Right lobe of liver (tissue), 4 donors: Measurements from ENCODE around the gene GLIS1.

ENCODE experiments used
- POLR2A ChIP-seq: fragments of 450-650 bp; IDR thresholded peaks from one replicate; pipeline ENCODE4 v1.6.1; 2017; ENCODE audit warnings: antibody characterized with exemption, mild to moderate bottlenecking
- TF ChIP-seq, protein P1 (sequence below), 4 donors: fragments of 200-600 bp in 3 of 4; fragments of 450-650 bp in 1 of 4; IDR thresholded peaks; one replicate each; pipeline versions ENCODE4 v1.5.1 to v1.8.0; 2016 to 2022; ENCODE audit warnings: antibody characterized with exemption in 4 of 4, mild to moderate bottlenecking in 2 of 4
- donor health status: DM: no; HTN: no; CAD: no.
- donor health status: DM: no; HTN: no; CAD: no.
- donor health status: DM: no; HTN: yes; CAD: no.

DNA sequence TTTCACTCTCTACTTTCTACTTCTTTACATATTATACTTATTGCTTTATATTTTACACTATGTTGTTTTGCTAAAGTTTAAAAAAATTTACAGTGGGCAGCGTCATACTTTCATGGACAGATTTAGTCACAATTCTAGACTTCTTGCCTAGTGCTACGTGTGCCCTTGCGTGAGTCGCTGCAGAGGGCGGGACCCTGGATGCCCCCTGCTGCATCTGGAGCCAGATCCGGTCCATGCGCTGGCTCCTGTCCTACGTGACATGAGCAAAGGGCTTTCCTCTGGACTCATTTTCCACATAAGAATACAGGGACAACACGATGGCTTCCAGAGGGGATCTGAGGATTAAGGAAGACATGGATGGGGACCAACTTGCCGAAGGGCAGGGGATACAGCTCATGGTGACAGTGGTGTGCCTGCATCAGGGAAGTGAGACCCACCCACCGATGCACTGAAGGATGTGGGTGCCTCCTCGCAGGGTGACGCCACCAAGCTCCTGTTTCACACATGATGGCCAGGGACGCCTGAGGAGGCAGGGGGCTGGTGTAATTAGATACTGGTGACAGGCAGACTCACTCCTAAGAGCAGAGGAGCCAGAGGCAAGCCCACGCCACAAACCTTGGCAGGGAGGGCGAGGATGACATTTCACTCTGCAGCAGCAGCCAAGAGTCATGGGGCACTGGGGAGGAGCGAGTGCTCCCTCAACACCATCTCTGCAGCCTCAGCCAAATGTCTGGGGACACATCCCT lies 193.1 kb downstream of the GLIS1 start:
- TF ChIP-seq POLR2A = no peak
- TF ChIP-seq, protein P1, sequence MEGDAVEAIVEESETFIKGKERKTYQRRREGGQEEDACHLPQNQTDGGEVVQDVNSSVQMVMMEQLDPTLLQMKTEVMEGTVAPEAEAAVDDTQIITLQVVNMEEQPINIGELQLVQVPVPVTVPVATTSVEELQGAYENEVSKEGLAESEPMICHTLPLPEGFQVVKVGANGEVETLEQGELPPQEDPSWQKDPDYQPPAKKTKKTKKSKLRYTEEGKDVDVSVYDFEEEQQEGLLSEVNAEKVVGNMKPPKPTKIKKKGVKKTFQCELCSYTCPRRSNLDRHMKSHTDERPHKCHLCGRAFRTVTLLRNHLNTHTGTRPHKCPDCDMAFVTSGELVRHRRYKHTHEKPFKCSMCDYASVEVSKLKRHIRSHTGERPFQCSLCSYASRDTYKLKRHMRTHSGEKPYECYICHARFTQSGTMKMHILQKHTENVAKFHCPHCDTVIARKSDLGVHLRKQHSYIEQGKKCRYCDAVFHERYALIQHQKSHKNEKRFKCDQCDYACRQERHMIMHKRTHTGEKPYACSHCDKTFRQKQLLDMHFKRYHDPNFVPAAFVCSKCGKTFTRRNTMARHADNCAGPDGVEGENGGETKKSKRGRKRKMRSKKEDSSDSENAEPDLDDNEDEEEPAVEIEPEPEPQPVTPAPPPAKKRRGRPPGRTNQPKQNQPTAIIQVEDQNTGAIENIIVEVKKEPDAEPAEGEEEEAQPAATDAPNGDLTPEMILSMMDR (IDR thresholded peaks at IDR 0.05) = no peak
